SW480 (cell line): ENCODE results near the gene P2RX2.

ENCODE experiments used
- DNase-seq: peaks from one replicate; pipeline ENCODE4 v3.0.0-alpha.2; 2016; ENCODE audit warnings: low spot score

Gene P2RX2

GRCh38 chr12:132662901-132663755 lies 44.6 kb downstream of the P2RX2 start:
- no peak for DNase-seq

- DNase-seq = no peak
Measured at GRCh38 chr12:132664206-132665148, 45.9 kb downstream of the P2RX2 start.

GRCh38 chr12:132665149-132665491 lies 46.5 kb downstream of the P2RX2 start:
- DNase-seq = no peak

- no peak for DNase-seq
Measured at GRCh38 chr12:132665794-132666193, 47.2 kb downstream of the P2RX2 start.

GRCh38 chr12:132668191-132669088 lies 49.9 kb downstream of the P2RX2 start:
- no peak for DNase-seq

GRCh38 chr12:132669166-132669879 lies 50.7 kb downstream of the P2RX2 start:
- DNase-seq = no peak
